HG02970 (cell line): ENCODE measurements around the gene ZNF77.
"Not testable (repeated sequence)": the region's sequence is repeated elsewhere in the genome, so short reads cannot be mapped to it uniquely, and the experiment has no call there.

Experiments used
- ATAC-seq: cut with Tn5 transposase; IDR thresholded peaks from one replicate; pipeline ENCODE4 v1.9.1; 2021; ENCODE audit warnings: mild to moderate bottlenecking, moderate library complexity, moderate number of reproducible peaks; ENCODE audit not compliant: unreplicated experiment, low FRiP score

The ZNF77 gene

GRCh38 chr19:2944775-2945574 is at the start of gene ZNF77:
ZNF77 (minus strand) TSS chr19:2944971; CDS start chr19:2944840, 131 bp downstream.
- peak; percentile 95 for ATAC-seq

- no peak for ATAC-seq
These were observed 48.8 kb upstream of the ZNF77 start for GRCh38 chr19:2993579-2993978.

GRCh38 chr19:2992958-2993357 is 48.2 kb upstream of the ZNF77 start:
- ATAC-seq, result no peak

- ATAC-seq, result not testable (repeated sequence)
These were observed 47.6 kb upstream of the ZNF77 start for GRCh38 chr19:2992333-2992732.

- ATAC-seq, result no peak
These were observed 44.6 kb upstream of the ZNF77 start for GRCh38 chr19:2989236-2989946.

- ATAC-seq, result no peak
These were observed 43.8 kb upstream of the ZNF77 start for GRCh38 chr19:2988568-2988967.

GRCh38 chr19:2987797-2988196 is 43.0 kb upstream of the ZNF77 start:
- no peak for ATAC-seq

- no peak for ATAC-seq
These were observed 42.3 kb upstream of the ZNF77 start for GRCh38 chr19:2986951-2987524.

- no peak for ATAC-seq
These were observed 39.4 kb upstream of the ZNF77 start for GRCh38 chr19:2984215-2984528.

GRCh38 chr19:2983351-2984214 is 38.8 kb upstream of the ZNF77 start:
- ATAC-seq, result no peak

- no peak for ATAC-seq
These were observed 38.2 kb upstream of the ZNF77 start for GRCh38 chr19:2982983-2983350.

GRCh38 chr19:2982561-2982960 is 37.8 kb upstream of the ZNF77 start:
- ATAC-seq, result no peak

- ATAC-seq, result no peak
These were observed 37.1 kb upstream of the ZNF77 start for GRCh38 chr19:2981898-2982297.

GRCh38 chr19:2978772-2979171 is 34.0 kb upstream of the ZNF77 start:
- no peak for ATAC-seq

GRCh38 chr19:2978166-2978767 is 33.5 kb upstream of the ZNF77 start:
- no peak for ATAC-seq

- ATAC-seq, result no peak
These were observed 33.0 kb upstream of the ZNF77 start for GRCh38 chr19:2977746-2978138.

GRCh38 chr19:2977001-2977745 is 32.4 kb upstream of the ZNF77 start, which contains the start of gene TLE6:
TLE6 (plus strand) TSS chr19:2977564; CDS start chr19:2978234, 670 bp downstream.
- ATAC-seq, result peak; percentile 96

- no peak for ATAC-seq
These were observed 31.8 kb upstream of the ZNF77 start for GRCh38 chr19:2976609-2977000.

GRCh38 chr19:2974342-2975041 is 29.7 kb upstream of the ZNF77 start:
- no peak for ATAC-seq
